ENCODE data around the gene CBX4.

The CBX4 gene

GRCh38 chr17:79866791-79867518 lies 27.7 kb upstream of the CBX4 start:
- H3K36me3 ChIP-seq (ENCODE audit: insufficient read depth, low read length): no peaks in the 10 kb centered on the region

DNA sequence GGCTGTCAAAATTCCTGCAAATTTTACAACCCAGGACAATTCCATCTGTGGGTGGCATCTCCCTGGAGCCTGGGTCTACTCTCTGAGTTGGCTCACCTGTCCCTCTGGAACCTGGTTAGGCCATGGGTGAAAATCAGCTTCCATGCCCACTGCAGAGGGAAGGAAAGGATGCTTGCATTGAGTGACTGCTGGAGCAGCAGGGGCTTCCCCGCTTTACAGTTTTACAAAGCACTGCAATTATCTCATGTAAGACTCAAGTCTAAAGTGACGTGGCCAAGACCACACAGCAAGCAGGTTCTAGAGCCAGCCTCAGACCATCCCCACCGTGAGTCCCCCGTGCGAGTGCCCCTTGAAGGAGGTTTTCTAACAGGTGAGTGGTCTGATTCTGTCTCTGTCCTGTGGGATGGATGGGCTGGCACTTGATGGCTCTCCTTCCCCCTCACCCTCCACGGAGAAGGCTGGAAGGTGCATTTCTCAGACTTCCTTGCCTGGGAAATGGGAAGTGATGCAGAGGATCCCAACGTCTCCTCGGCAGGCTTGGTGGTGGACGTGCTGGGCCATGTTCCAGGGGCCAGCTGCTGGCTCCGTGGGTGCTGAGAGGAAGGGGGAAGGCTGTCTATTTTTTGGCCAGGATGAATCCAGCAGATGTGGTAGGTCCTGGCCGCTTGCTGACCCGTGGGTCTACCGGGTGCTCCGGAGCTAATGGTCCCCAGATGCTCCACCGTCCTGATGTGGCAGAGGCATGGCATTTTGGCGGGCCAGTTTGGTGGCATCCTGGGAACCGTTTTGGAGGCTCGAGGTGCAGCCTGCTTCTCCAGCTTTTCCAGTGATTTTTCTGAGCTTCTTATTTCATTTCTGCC lies 26.3 kb upstream of the CBX4 start:
- H3K4me1 ChIP-seq (ENCODE audit: insufficient read depth, low read length): peaks cover 18% of the 10 kb centered on the region
- peaks cover 5% of the 10 kb centered on the region for H3K27me3 ChIP-seq (ENCODE audit: insufficient read depth, low read length)
- no peak overlapping the region for H3K4me3 ChIP-seq (ENCODE audit: low read length)
- no peaks in the 10 kb centered on the region for H3K36me3 ChIP-seq (ENCODE audit: insufficient read depth, low read length)
- no peaks in the 10 kb centered on the region for H3K9me3 ChIP-seq (ENCODE audit: low read length)
- H2AFZ ChIP-seq (ENCODE audit: low read depth, low read length): no peak overlapping the region

More at GRCh38 chr17:79866791-79867518, 27.7 kb upstream of the CBX4 start:
- Histone ChIP-seq H3K27me3 (ENCODE audit: insufficient read depth, low read length) (peaks cover 3% of the 10 kb centered on the region), H3K4me3 (ENCODE audit: low read length) (no peak overlapping the region), H2AFZ (ENCODE audit: low read depth, low read length) (no peak overlapping the region), H3K9me3 (ENCODE audit: low read length) (no peaks in the 10 kb centered on the region), H3K4me1 (ENCODE audit: insufficient read depth, low read length) (peaks cover 13% of the 10 kb centered on the region)

DNA sequence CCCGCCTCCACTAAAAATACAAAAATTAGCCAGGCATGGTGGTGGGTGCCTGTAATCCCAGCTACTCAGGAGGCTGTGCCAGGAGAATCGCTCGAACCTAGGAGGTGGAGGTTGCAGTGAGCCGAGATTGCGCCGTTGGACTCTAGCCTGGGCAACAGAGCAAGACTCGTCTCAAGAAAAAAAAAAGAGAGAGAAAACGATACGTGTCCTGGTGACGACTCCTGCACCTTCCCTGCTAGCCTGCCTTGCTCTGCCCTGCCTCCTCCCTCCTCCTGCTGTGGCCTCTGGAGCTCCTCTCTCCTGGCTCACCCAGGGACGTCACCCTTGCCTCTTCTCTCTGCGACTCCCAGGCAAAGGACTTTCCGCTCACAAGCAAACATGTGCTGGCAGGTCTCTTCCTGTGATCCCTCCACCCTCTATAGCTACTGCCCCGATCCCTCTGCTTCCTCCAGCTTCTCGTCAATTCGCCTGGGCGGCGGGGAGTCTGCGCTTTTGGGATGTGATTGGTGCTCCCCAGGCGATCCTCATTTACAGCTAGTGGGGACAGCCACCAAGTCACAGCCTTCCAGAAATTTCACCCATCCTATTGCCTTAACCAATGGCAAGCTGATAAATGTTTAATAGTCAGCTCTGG lies 25.5 kb upstream of the CBX4 start:
- peaks cover 18% of the 10 kb centered on the region for H3K4me1 ChIP-seq (ENCODE audit: insufficient read depth, low read length)
- H3K9me3 ChIP-seq (ENCODE audit: low read length): no peaks in the 10 kb centered on the region
- H3K27me3 ChIP-seq (ENCODE audit: insufficient read depth, low read length): peaks cover 8% of the 10 kb centered on the region
- no peak overlapping the region for H2AFZ ChIP-seq (ENCODE audit: low read depth, low read length)
- no peaks in the 10 kb centered on the region for H3K36me3 ChIP-seq (ENCODE audit: insufficient read depth, low read length)
- H3K4me3 ChIP-seq (ENCODE audit: low read length): no peak overlapping the region

- Histone ChIP-seq H2AFZ (ENCODE audit: low read depth, low read length) (no peak overlapping the region), H3K4me3 (ENCODE audit: low read length) (no peak overlapping the region), H3K9me3 (ENCODE audit: low read length) (no peaks in the 10 kb centered on the region), H3K36me3 (ENCODE audit: insufficient read depth, low read length) (no peaks in the 10 kb centered on the region), H3K27me3 (ENCODE audit: insufficient read depth, low read length) (peaks cover 8% of the 10 kb centered on the region), H3K4me1 (ENCODE audit: insufficient read depth, low read length) (peaks cover 18% of the 10 kb centered on the region)
Observed at GRCh38 chr17:79864147-79864546, 24.9 kb upstream of the CBX4 start.

DNA sequence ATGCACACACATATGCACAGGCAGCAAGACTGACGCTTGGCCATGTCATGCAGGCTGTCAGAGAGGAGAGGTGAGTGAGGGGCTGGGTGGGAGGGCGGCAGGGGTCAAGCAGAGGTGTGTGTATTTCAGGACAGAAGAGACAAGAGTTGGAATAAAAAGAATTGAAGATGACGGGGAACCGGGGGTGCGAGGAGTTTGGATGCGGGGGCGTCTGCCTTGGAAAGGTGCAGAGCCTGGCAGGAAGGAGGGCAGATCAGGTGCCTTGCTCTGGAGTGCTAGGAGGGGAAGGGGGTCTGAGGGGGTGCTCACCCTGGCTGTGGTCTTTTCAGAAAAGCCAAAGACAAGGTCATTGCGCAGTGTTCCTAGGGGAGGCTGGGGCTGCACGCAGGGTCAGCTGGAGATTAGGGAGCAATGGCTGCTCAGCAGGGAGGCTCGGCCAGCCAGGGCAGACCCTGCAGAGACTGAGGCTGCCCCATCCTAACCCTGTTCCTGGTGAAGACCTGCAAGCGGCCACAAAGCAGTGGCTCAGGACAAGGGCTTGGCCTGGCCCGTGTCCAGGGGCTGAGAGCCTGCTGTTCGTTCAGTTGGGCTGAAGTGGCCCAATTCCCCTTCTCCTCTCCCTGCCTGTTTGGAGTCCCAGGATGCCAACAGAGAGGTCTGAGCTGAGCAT lies 23.7 kb upstream of the CBX4 start:
- Histone ChIP-seq H3K4me1 (ENCODE audit: insufficient read depth, low read length) (peaks cover 18% of the 10 kb centered on the region), H2AFZ (ENCODE audit: low read depth, low read length) (no peak overlapping the region), H3K4me3 (ENCODE audit: low read length) (no peak overlapping the region), H3K27me3 (ENCODE audit: insufficient read depth, low read length) (peaks cover 8% of the 10 kb centered on the region), H3K9me3 (ENCODE audit: low read length) (no peaks in the 10 kb centered on the region), H3K36me3 (ENCODE audit: insufficient read depth, low read length) (no peaks in the 10 kb centered on the region)

DNA sequence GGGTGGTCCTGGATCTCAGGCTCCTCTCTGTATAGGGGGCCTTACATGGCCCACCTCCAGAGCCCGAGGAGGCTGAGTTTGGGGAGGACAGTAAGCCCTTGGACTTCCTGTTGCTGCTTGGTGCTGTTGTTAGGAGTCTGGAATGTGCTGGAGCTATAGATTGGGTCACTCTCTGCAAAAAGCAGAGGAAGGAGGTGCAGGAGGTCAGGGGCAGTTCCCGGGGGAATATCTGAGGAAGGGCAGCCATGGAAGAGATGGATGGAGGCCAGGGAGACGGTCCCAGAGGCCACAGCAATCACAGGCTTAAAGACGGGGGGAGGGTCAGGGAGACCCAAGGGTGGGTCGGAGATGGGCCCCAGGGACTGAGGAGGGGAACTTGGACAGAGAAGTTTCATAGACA lies 23.0 kb upstream of the CBX4 start:
- Histone ChIP-seq H3K4me1 (ENCODE audit: insufficient read depth, low read length) (peaks cover 18% of the 10 kb centered on the region), H3K4me3 (ENCODE audit: low read length) (no peak overlapping the region), H3K9me3 (ENCODE audit: low read length) (no peaks in the 10 kb centered on the region), H2AFZ (ENCODE audit: low read depth, low read length) (no peak overlapping the region), H3K36me3 (ENCODE audit: insufficient read depth, low read length) (no peaks in the 10 kb centered on the region), H3K27me3 (ENCODE audit: insufficient read depth, low read length) (peaks cover 8% of the 10 kb centered on the region)

GRCh38 chr17:79861413-79862216 lies 22.4 kb upstream of the CBX4 start:
- H3K27me3 ChIP-seq (ENCODE audit: insufficient read depth, low read length): peaks cover 8% of the 10 kb centered on the region
- H3K9me3 ChIP-seq (ENCODE audit: low read length): no peaks in the 10 kb centered on the region
- H3K4me1 ChIP-seq (ENCODE audit: insufficient read depth, low read length): peaks cover 18% of the 10 kb centered on the region
- H3K36me3 ChIP-seq (ENCODE audit: insufficient read depth, low read length): no peaks in the 10 kb centered on the region
- no peak overlapping the region for H3K4me3 ChIP-seq (ENCODE audit: low read length)
- no peak overlapping the region for H2AFZ ChIP-seq (ENCODE audit: low read depth, low read length)

GRCh38 chr17:79859676-79860615 lies 20.7 kb upstream of the CBX4 start:
- Histone ChIP-seq H3K4me1 (ENCODE audit: insufficient read depth, low read length) (peaks cover 18% of the 10 kb centered on the region), H2AFZ (ENCODE audit: low read depth, low read length) (no peak overlapping the region), H3K27me3 (ENCODE audit: insufficient read depth, low read length) (peaks cover 8% of the 10 kb centered on the region), H3K36me3 (ENCODE audit: insufficient read depth, low read length) (no peaks in the 10 kb centered on the region), H3K9me3 (ENCODE audit: low read length) (no peaks in the 10 kb centered on the region), H3K4me3 (ENCODE audit: low read length) (no peak overlapping the region)

DNA sequence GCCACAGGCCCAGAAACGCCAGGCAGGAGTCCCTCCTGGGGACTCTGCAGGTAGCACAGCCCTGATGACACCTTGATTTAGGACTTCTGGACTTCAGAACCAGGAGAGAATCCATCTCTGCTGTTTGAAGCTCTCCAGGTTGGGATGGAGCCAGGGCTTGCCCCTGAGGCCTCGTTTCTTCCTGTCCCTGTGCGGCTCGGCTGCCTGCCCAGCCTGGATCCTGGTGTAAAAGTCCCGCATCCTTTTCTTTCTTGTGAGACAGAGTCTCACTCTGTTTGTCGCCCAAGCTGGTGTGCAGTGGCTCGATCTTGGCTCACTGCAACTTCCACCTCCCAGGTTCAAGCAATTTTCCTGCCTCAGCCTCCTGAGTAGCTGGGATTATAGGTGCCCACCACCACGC lies 17.9 kb upstream of the CBX4 start:
- peaks cover 6% of the 10 kb centered on the region for H3K4me1 ChIP-seq (ENCODE audit: insufficient read depth, low read length)

DNA sequence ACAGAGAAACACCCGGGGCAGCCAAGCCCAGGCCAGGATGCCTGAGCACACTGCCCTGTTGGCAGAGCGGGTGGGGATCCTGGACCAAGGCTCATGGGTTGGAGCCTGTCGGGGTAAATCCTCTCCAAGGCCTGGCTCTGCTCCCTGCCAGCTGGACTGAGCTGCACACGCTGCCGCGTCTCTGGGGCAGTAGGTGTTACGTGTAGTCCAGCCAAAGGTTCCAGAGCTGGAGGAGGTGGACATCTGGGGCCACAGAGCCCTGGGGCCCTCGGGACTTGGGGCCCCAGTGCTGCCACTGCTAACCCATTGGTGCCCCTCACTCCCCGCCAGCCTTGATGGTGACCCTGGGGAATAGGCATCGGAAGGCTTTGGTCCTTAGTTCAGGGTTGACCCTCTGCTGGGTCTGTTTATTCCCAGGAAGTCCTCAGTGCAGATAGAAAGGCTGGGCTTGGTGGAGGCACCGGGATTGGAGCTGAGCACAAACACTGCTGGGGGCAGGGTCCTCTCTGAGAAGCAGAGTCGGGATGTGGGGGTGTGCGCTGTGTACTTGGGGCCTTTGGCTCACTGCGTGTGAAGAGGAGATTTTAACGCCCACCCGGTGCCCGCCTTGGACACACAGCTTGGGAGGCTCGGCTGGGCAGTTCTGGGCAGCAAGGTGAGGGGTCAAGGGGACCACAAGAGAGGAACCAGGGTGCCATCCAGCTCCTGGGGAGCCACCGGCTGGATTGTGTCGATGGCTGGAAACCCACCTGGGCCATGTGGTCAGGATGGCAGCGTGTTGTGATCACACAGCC lies 16.3 kb upstream of the CBX4 start:
- no peak overlapping the region for H3K4me3 ChIP-seq (ENCODE audit: low read length)
- no peaks in the 10 kb centered on the region for H3K36me3 ChIP-seq (ENCODE audit: insufficient read depth, low read length)
- no peaks in the 10 kb centered on the region for H3K4me1 ChIP-seq (ENCODE audit: insufficient read depth, low read length)
- H3K9me3 ChIP-seq (ENCODE audit: low read length): no peaks in the 10 kb centered on the region
- peaks cover 5% of the 10 kb centered on the region for H3K27me3 ChIP-seq (ENCODE audit: insufficient read depth, low read length)
- no peak overlapping the region for H2AFZ ChIP-seq (ENCODE audit: low read depth, low read length)

More for the DNA sequence above, 17.9 kb upstream of the CBX4 start:
- Histone ChIP-seq H3K9me3 (ENCODE audit: low read length) (no peaks in the 10 kb centered on the region), H3K36me3 (ENCODE audit: insufficient read depth, low read length) (no peaks in the 10 kb centered on the region), H2AFZ (ENCODE audit: low read depth, low read length) (no peak overlapping the region), H3K4me3 (ENCODE audit: low read length) (no peak overlapping the region), H3K27me3 (ENCODE audit: insufficient read depth, low read length) (peaks cover 8% of the 10 kb centered on the region)

All from neuron (in vitro differentiated cells).